ENCODE measurements around the gene SLC25A11.

The SLC25A11 gene

GRCh38 chr17:4892499-4893221 lies 47.2 kb downstream of the SLC25A11 start:
- no peak for DNase-seq

- DNase-seq: no peak
These were observed 48.1 kb downstream of the SLC25A11 start for GRCh38 chr17:4891411-4892410.

- DNase-seq: no peak
These were observed 52.3 kb downstream of the SLC25A11 start for GRCh38 chr17:4887581-4887980.

All from cerebellar nuclear complex (tissue), 1 donor.